HG03025 (cell line): ENCODE measurements around the gene MIAT.
"Not testable (repeated sequence)": the region's sequence is repeated elsewhere in the genome, so short reads cannot be mapped to it uniquely, and the experiment has no call there.

Experiments
- ATAC-seq: cut with Tn5 transposase; IDR thresholded peaks from one replicate; pipeline ENCODE4 v1.9.1; 2021; ENCODE audit warnings: mild to moderate bottlenecking, moderate library complexity; ENCODE audit not compliant: unreplicated experiment, low FRiP score

The MIAT gene

GRCh38 chr22:26690654-26691376 is 33.4 kb downstream of the MIAT start:
- no peak for ATAC-seq

- no peak for ATAC-seq
Measured at GRCh38 chr22:26691377-26691716, 34.0 kb downstream of the MIAT start.

- ATAC-seq = no peak
Measured at GRCh38 chr22:26692215-26692614, 34.8 kb downstream of the MIAT start.

GRCh38 chr22:26697151-26697550 is 39.8 kb downstream of the MIAT start:
- ATAC-seq = no peak

GRCh38 chr22:26700462-26700861 is 43.1 kb downstream of the MIAT start:
- no peak for ATAC-seq

GRCh38 chr22:26700886-26701285 is 43.5 kb downstream of the MIAT start:
- ATAC-seq = no peak

GRCh38 chr22:26701323-26701722 is 43.9 kb downstream of the MIAT start:
- no peak for ATAC-seq

- ATAC-seq = no peak
Measured at GRCh38 chr22:26702906-26703830, 45.8 kb downstream of the MIAT start.

- ATAC-seq = not testable (repeated sequence)
Measured at GRCh38 chr22:26705379-26705778, 48.0 kb downstream of the MIAT start.

- ATAC-seq = no peak
Measured at GRCh38 chr22:26707090-26707489, 49.7 kb downstream of the MIAT start.

- no peak for ATAC-seq
Measured at GRCh38 chr22:26707581-26707980, 50.2 kb downstream of the MIAT start.

- ATAC-seq = no peak
Measured at GRCh38 chr22:26708256-26709009, 51.0 kb downstream of the MIAT start.

- ATAC-seq = no peak
Measured at GRCh38 chr22:26709617-26710390, 52.4 kb downstream of the MIAT start.

GRCh38 chr22:26711205-26711963 is 54.0 kb downstream of the MIAT start:
- no peak for ATAC-seq

- no peak for ATAC-seq
Measured at GRCh38 chr22:26712158-26712557, 54.8 kb downstream of the MIAT start.

- ATAC-seq = no peak
Measured at GRCh38 chr22:26713823-26714449, 56.5 kb downstream of the MIAT start.

- no peak for ATAC-seq
Measured at GRCh38 chr22:26714971-26715370, 57.6 kb downstream of the MIAT start.

GRCh38 chr22:26715392-26715936 is 58.1 kb downstream of the MIAT start:
- ATAC-seq = no peak

- no peak for ATAC-seq
Measured at GRCh38 chr22:26718488-26718887, 61.1 kb downstream of the MIAT start.
